HEK293T (cell line): ENCODE data around the gene EFNB2.

Experiments
- CTCF ChIA-PET: fragments of 350-600 bp; formaldehyde crosslinking; extraction: SDS; loops from one replicate; lab custom pipeline; 2021; ENCODE audit warnings: antibody characterized with exemption, inconsistent platforms; lab: Yijun Ruan, JAX
- POLR2A ChIA-PET: fragments of 350-600 bp; formaldehyde crosslinking; extraction: SDS; loops from one replicate; lab custom pipeline; 2020; ENCODE audit warnings: antibody characterized with exemption, inconsistent platforms; lab: Yijun Ruan, JAX
- DNase-seq: peaks from one replicate; pipeline ENCODE4 v3.0.0; 2012; ENCODE audit warnings: mixed read lengths; ENCODE audit errors: extremely low spot score
- ARNT ChIP-seq: fragments of 450-650 bp; IDR thresholded peaks from 2 replicates; pipeline ENCODE4 v1.6.1; 2017; ENCODE audit warnings: mild to moderate bottlenecking
- BHLHE40 ChIP-seq: fragments of 450-650 bp; IDR thresholded peaks from 2 replicates; pipeline ENCODE4 v1.6.1; 2016; ENCODE audit warnings: mild to moderate bottlenecking, moderate library complexity, borderline replicate concordance
- CTBP1 ChIP-seq: fragments of 450-650 bp; IDR thresholded peaks from 2 replicates; pipeline ENCODE4 v1.6.1; 2016; ENCODE audit warnings: borderline replicate concordance
- ELF4 ChIP-seq: fragments of 450-650 bp; IDR thresholded peaks from 2 replicates; pipeline ENCODE4 v1.6.1; 2017; ENCODE audit warnings: antibody characterized with exemption
- FOXA1 ChIP-seq: fragments of 450-650 bp; IDR thresholded peaks from 2 replicates; pipeline ENCODE4 v1.6.1; 2016; ENCODE audit warnings: mild to moderate bottlenecking
- FOXK2 ChIP-seq: fragments of 450-650 bp; IDR thresholded peaks from 2 replicates; pipeline ENCODE4 v1.6.1; 2016; ENCODE audit warnings: mild to moderate bottlenecking
- FOXM1 ChIP-seq: fragments of 450-650 bp; IDR thresholded peaks from 2 replicates; pipeline ENCODE4 v1.6.1; 2017; ENCODE audit warnings: mild to moderate bottlenecking, borderline replicate concordance
- HDGF ChIP-seq: fragments of 450-650 bp; IDR thresholded peaks from 2 replicates; pipeline ENCODE4 v1.6.1; 2017; ENCODE audit warnings: antibody characterized with exemption, borderline replicate concordance
- L3MBTL2 ChIP-seq: fragments of 450-650 bp; conservative IDR thresholded peaks from 2 replicates; pipeline ENCODE4 v1.6.1; 2016; ENCODE audit warnings: mild to moderate bottlenecking
- LEF1 ChIP-seq: fragments of 450-650 bp; IDR thresholded peaks from 2 replicates; pipeline ENCODE4 v1.6.1; 2017; ENCODE audit warnings: mild to moderate bottlenecking, borderline replicate concordance
- NFRKB ChIP-seq: fragments of 450-650 bp; IDR thresholded peaks from 2 replicates; pipeline ENCODE4 v1.6.1; 2016; ENCODE audit warnings: mild to moderate bottlenecking, moderate library complexity
- SP1 ChIP-seq: fragments of 450-650 bp; IDR thresholded peaks from 2 replicates; pipeline ENCODE4 v1.6.1; 2017
- SUZ12 ChIP-seq: fragments of 450-650 bp; IDR thresholded peaks from 2 replicates; pipeline ENCODE4 v1.6.1; 2016; ENCODE audit warnings: mild to moderate bottlenecking
- TARDBP ChIP-seq: fragments of 450-650 bp; IDR thresholded peaks from 2 replicates; pipeline ENCODE4 v1.6.1; 2016
- ZNF384 ChIP-seq: fragments of 450-650 bp; IDR thresholded peaks from 2 replicates; pipeline ENCODE4 v1.6.1; 2016
- TF ChIP-seq, protein P1 (sequence below): fragments of 450-650 bp; IDR thresholded peaks from 2 replicates; pipeline ENCODE4 v1.6.1; 2016

Gene EFNB2

DNA sequence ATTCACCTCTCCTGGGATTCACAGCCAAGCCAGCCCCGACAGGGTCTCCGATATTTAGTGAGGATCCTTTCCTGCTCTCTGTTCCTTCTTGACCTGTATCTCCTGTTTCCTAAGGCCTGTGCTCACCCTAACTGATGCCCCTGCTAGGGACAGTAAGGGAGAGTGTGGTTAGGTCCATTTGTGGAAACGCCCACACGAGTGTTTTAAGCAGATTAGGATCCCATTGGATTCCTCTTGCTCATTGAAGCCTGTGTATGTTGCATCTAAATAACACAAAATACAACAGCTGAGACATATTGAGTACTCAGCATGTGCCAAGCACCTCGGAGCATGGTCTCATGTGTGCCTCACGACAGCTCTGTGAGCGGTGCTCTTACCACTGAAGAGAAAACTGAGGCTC, 64.9 kb downstream of the EFNB2 start:
- DNase-seq: no peak
- TF ChIP-seq ELF4 (no peak), FOXA1 (no peak), HDGF (no peak), SP1 (no peak), L3MBTL2 (no peak), ARNT (no peak), NFRKB (no peak), TARDBP (no peak), ZNF384 (no peak), FOXK2 (no peak), BHLHE40 (no peak)
- POLR2A ChIA-PET: no interaction called here
- CTCF ChIA-PET: no interaction called here

DNA sequence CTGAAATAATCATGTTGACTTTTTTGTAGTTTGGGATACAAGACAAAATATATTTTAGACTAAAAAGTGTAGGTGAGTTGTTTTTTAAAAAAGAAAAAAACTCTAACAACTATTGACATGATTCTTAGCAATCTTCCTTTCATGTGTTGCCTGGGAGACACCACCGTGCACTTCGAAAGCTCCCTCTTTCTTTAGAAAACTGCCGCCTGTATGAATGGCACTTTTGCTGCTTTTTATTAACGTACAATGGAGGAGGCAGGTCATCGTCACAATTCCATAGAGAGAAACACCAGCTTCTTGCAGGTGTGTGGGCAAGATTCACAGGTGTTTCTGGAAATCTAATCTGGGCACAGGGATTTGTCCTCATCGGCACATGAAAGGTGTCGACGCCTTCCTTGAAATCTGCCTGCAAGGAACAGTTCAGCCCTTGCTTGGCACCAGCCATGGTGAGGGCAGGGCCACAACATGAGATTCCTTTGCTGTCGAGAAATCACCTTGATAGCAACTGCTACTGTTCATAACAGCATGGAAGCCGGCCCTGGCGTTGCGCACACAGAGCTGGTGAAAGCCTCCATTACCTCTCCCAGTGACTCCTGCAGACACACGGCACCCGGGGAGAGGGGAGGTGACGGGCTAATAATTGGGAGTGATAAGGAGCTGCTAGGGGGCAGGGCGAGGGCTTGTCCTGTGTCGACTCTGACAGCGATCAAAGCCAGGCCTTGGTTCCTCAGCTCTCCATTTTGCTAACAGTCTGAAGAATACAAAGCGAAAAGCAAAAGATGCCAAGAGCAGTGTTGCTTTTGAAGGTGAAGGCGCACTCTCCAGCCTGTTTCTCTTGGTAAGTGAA, 66.5 kb downstream of the EFNB2 start:
- no peak for DNase-seq
- CTCF ChIA-PET: interaction anchor here (0.6 to 1.0 kb wide), 2 partner anchors 11 to 1706 kb away, joined by 3 read pairs; no protein-coding TSS in a partner anchor
- TF ChIP-seq TARDBP: no peak
- no peak for TF ChIP-seq LEF1
- no peak for TF ChIP-seq L3MBTL2
- no peak for TF ChIP-seq HDGF
- no peak for TF ChIP-seq CTBP1
- no peak for TF ChIP-seq ARNT
- TF ChIP-seq SUZ12: no peak
- TF ChIP-seq, protein P1, sequence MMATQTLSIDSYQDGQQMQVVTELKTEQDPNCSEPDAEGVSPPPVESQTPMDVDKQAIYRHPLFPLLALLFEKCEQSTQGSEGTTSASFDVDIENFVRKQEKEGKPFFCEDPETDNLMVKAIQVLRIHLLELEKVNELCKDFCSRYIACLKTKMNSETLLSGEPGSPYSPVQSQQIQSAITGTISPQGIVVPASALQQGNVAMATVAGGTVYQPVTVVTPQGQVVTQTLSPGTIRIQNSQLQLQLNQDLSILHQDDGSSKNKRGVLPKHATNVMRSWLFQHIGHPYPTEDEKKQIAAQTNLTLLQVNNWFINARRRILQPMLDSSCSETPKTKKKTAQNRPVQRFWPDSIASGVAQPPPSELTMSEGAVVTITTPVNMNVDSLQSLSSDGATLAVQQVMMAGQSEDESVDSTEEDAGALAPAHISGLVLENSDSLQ: no peak
- TF ChIP-seq ZNF384: no peak
- no peak for TF ChIP-seq BHLHE40
- POLR2A ChIA-PET: no interaction called here

DNA sequence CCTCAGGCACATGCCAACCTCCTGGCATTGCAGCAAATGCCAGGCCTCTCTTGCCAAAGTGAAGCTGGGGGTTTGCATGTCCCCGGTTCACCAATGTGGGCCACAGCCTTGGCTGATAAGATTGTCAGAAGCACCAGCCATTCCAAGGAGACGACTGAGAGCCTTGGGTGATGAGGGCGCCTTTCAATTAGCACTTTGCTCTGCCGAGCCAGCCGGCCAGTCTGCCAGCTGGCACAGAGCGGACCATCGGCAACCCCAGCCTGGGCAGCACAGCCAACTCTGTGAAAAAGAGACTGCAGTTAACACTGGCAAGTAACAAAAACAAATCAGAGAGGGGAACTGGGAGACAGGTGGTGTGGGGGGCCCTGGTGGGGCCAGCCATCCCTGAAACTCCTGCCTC, 67.3 kb downstream of the EFNB2 start:
- TF ChIP-seq ZNF384 (no peak), NFRKB (no peak), TARDBP (no peak), SUZ12 (no peak), FOXK2 (no peak), L3MBTL2 (no peak), CTBP1 (no peak), FOXA1 (no peak), ARNT (no peak), LEF1 (no peak), HDGF (no peak), BHLHE40 (no peak), ELF4 (no peak), SP1 (no peak), FOXM1 (no peak)
- TF ChIP-seq, protein P1: no peak
- no peak for DNase-seq
- ChIA-PET POLR2A (interaction anchor here (1.6 kb wide), 1 partner anchor 12 kb away, joined by 4 read pairs; no protein-coding TSS in a partner anchor), CTCF (interaction anchor here (0.6 to 1.0 kb wide), 2 partner anchors 11 to 1706 kb away, joined by 3 read pairs; no protein-coding TSS in a partner anchor)

DNA sequence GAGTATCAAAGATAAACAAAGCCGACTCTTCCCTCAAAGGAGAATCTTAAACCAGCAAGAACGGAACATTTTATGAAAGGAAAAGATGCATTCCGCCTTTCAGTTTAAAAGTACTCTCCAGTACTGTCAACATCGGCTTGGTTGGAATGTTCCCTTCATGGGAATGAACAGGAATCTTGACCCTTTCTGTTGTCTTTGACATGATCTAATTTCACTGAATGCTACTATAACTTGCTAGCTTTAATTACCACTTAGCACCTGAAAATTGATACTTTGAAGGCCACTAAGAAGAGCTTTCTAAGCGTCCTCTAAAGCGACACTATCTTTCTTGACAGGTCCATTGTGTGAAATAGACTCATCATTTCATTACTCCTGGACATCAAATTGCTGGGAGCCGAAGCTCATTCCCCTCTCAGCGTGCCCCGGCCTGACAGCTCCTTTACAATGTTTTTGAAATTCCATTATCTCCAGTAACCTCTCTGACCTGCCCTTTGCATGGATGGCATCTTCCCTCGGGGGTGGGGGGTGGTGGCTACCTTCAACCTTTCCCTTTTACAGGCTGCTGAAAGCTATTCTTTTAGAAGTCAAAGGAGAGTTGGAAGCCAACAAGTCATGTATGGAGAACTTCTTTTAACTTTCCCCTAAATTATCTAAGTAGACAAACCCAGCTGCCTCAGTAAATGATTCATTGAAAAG, 67.9 kb downstream of the EFNB2 start:
- DNase-seq: no peak
- ChIA-PET CTCF (no interaction called here), POLR2A (interaction anchor here (1.6 kb wide), 1 partner anchor 11 kb away, joined by 4 read pairs; no protein-coding TSS in a partner anchor)
- no peak for TF ChIP-seq TARDBP
- TF ChIP-seq HDGF: no peak

DNA sequence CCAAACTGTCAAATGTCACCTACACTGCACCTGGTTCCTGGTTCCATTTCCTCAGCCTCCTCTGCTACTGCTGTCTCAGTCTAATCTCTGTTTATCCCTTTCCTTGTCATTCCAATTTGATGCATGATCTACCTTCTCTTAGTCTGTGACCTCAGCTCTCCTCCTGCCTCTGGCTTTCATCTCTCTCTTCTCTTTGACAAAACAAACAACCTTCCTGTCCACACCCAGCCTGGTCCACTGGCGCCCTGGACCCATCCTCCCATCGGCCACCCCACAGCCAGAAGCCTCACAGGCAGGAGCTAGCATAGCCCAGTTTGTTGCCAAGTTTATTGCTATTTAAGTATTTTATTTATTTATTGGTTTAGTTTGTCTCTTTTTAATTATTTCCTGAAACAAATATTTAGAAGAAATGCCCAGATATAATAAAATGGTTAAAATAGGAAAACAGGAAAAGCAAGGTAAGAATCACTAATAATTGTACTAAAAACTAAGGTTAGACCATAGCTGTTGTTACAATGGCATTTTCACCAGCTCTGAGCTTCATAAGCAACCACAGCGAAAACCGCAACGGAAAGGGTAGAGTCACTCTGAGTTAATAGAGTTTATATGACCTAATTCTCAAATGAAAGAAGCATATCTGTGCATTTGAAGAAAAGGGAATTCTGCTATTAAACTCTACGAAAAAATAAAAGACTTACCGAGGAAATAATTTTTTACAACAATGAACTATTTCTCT, 68.6 kb downstream of the EFNB2 start:
- ChIA-PET CTCF (no interaction called here), POLR2A (interaction anchor here (1.1 to 1.6 kb wide), 2 partner anchors 11 to 37 kb away, joined by 3 to 4 read pairs; no protein-coding TSS in a partner anchor)
- DNase-seq: no peak
- no peak for TF ChIP-seq FOXM1
- no peak for TF ChIP-seq ARNT
- TF ChIP-seq CTBP1: no peak
- no peak for TF ChIP-seq ZNF384
- no peak for TF ChIP-seq FOXA1
- no peak for TF ChIP-seq FOXK2
- no peak for TF ChIP-seq SP1
- TF ChIP-seq BHLHE40: no peak
- TF ChIP-seq, protein P1: no peak
- TF ChIP-seq SUZ12: no peak
- no peak for TF ChIP-seq ELF4

DNA sequence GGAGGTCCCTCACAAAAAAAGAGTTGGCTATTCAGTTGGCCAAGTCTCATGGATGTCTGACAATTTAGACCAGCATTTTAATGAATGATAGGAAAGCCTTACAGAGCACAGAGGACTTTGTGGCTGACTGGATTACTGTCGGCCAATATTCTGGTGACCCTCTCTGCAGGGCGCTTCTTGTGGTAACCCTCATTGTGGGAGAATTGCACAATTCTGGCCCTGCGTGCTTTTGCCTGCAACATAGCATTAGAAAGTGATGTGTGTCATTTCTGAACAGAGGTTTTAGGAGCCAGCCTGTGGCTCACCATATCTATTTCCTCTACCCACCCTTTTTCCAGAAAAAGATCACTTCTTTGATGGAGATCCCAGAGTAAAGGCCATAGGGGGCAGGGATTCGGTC, 71.4 kb downstream of the EFNB2 start:
- no peak for TF ChIP-seq HDGF
- TF ChIP-seq, protein P1: no peak
- TF ChIP-seq ARNT: no peak
- no peak for TF ChIP-seq SP1
- TF ChIP-seq ELF4: no peak
- no peak for TF ChIP-seq LEF1
- TF ChIP-seq NFRKB: no peak
- no peak for TF ChIP-seq ZNF384
- TF ChIP-seq BHLHE40: no peak
- no peak for TF ChIP-seq CTBP1
- ChIA-PET POLR2A (no interaction called here), CTCF (no interaction called here)
- no peak for DNase-seq
